ENCODE results near the gene LDB2. TPM values are rescaled to one million over a fixed set of nuclear protein-coding genes. Genes with fewer than 3 reads are reported as not detected.

The LDB2 gene
- total and polyA plus RNA-seq, 2 donors from 2014 or later, result 26.9 to 59.9 TPM

DNA sequence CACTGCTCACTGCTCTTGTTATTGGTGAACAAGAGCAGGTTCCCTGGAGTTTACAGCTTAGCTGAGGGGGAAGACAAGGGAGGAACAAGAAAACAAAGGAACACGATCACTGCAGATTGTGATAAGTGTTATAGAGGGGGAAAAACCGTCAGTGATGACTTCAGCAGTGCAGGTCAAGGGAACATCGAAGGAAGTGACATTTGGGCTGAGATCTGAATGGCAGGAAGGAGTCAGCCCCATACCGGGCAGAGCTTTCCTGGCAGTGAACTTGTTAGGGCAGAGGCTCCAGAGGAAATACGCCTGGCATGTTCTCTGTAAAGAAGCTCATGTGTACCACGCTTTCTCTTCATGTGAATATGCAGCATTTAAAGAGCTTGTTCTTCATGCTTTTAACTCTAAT lies 78.1 kb downstream of the LDB2 start:
- TF ChIP-seq, protein P1, sequence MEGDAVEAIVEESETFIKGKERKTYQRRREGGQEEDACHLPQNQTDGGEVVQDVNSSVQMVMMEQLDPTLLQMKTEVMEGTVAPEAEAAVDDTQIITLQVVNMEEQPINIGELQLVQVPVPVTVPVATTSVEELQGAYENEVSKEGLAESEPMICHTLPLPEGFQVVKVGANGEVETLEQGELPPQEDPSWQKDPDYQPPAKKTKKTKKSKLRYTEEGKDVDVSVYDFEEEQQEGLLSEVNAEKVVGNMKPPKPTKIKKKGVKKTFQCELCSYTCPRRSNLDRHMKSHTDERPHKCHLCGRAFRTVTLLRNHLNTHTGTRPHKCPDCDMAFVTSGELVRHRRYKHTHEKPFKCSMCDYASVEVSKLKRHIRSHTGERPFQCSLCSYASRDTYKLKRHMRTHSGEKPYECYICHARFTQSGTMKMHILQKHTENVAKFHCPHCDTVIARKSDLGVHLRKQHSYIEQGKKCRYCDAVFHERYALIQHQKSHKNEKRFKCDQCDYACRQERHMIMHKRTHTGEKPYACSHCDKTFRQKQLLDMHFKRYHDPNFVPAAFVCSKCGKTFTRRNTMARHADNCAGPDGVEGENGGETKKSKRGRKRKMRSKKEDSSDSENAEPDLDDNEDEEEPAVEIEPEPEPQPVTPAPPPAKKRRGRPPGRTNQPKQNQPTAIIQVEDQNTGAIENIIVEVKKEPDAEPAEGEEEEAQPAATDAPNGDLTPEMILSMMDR (IDR thresholded peaks at IDR 0.05; ENCODE audit: borderline replicate concordance, extremely low read depth, insufficient read depth), result no peak
- Histone ChIP-seq H3K27ac (ENCODE audit: low read depth in 2 of 2, low read length in 2 of 2) (no peak overlapping the region), H3K4me3 (ENCODE audit: low read length in 3 of 3) (no peak overlapping the region), H3K4me1 (ENCODE audit: control insufficient read depth in 2 of 3, insufficient read depth in 2 of 3, low read depth in 1 of 3, low read length in 3 of 3) (peaks cover 0 to 7% (median 0%) of the 10 kb centered on the region in 3 donors), H3K9ac (ENCODE audit: low read length in 3 of 3) (no peak overlapping the region), H3K27me3 (ENCODE audit: control insufficient read depth, insufficient read depth, low read length) (no peaks in the 10 kb centered on the region), H3K9me3 (ENCODE audit: control insufficient read depth in 2 of 3, insufficient read depth in 1 of 3, low read length in 3 of 3) (no peaks in the 10 kb centered on the region), H3K36me3 (ENCODE audit: control insufficient read depth in 2 of 3, insufficient read depth in 3 of 3, low read length in 3 of 3) (peaks cover 0 to 2% (median 0%) of the 10 kb centered on the region in 3 donors)
- intact Hi-C loops (cut with DNase I), result no loop called here
- DNase-seq, result peak in 1 of 5 donors; percentile 24
- no peak for FAIRE-seq

DNA sequence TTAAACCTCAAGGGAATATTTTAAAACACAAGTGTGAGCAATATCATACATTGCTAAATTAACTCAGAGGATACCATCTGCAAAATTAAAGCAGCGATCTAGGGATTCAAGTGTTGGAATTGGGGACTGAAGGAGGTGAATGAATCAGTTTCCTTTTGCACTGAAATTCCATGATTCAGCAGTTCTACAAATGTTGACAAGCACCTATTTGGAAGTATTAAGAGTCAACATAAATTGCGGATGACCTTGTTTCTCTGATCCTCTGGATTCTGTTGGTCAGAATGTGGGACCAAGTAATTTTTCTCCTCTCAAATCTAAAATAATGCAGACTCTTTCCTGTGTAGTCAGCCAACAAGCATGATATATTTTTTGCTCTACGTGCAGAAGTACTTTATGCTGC lies 78.8 kb downstream of the LDB2 start:
- no peaks in the 10 kb centered on the region for H3K9me3 ChIP-seq (ENCODE audit: control insufficient read depth in 2 of 3, insufficient read depth in 1 of 3, low read length in 3 of 3)
- intact Hi-C loops (cut with DNase I), result no loop called here
- H3K27ac ChIP-seq (ENCODE audit: low read depth in 2 of 2, low read length in 2 of 2), result peak overlapping the region; percentile 15 to 41
- no peak overlapping the region for H3K4me3 ChIP-seq (ENCODE audit: low read length in 3 of 3)
- TF ChIP-seq, protein P1 (IDR thresholded peaks at IDR 0.05; ENCODE audit: borderline replicate concordance, extremely low read depth, insufficient read depth), result no peak
- H3K4me1 ChIP-seq (ENCODE audit: control insufficient read depth in 2 of 3, insufficient read depth in 2 of 3, low read depth in 1 of 3, low read length in 3 of 3), result peaks cover 0 to 4% (median 0%) of the 10 kb centered on the region in 3 donors
- no peak overlapping the region for H3K9ac ChIP-seq (ENCODE audit: low read length in 3 of 3)
- H3K27me3 ChIP-seq (ENCODE audit: control insufficient read depth, insufficient read depth, low read length), result no peaks in the 10 kb centered on the region
- peaks cover 0 to 2% (median 0%) of the 10 kb centered on the region in 3 donors for H3K36me3 ChIP-seq (ENCODE audit: control insufficient read depth in 2 of 3, insufficient read depth in 3 of 3, low read length in 3 of 3)
- DNase-seq, result no peak
- no peak for FAIRE-seq

DNA sequence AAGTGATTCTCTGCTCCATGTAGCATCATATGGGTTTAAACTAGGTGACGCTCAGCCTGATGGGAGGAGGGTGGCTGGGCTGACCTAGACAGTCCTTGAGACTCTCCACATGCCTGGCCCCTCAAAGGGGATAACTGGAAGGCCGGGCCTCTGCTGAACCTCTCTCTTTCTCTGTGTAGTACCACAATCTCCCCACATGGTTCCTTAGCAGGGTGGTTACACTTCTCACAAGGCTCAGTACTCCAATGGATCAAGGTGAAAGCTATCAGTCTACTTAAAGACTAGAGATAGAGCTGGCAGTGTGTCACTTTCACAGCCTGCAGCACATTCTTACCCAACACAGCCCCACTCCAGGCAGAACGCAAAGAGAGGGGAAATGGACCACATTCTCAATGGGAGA lies 80.4 kb downstream of the LDB2 start:
- no peak overlapping the region for H3K27ac ChIP-seq (ENCODE audit: low read depth in 2 of 2, low read length in 2 of 2)
- H3K36me3 ChIP-seq (ENCODE audit: control insufficient read depth in 2 of 3, insufficient read depth in 3 of 3, low read length in 3 of 3), result no peaks in the 10 kb centered on the region
- H3K9me3 ChIP-seq (ENCODE audit: control insufficient read depth in 2 of 3, insufficient read depth in 1 of 3, low read length in 3 of 3), result no peaks in the 10 kb centered on the region
- H3K9ac ChIP-seq (ENCODE audit: low read length in 3 of 3), result no peak overlapping the region
- FAIRE-seq, result no peak
- no peaks in the 10 kb centered on the region for H3K4me1 ChIP-seq (ENCODE audit: control insufficient read depth in 2 of 3, insufficient read depth in 2 of 3, low read depth in 1 of 3, low read length in 3 of 3)
- intact Hi-C loops (cut with DNase I), result no loop called here
- no peak for DNase-seq
- no peak overlapping the region for H3K4me3 ChIP-seq (ENCODE audit: low read length in 3 of 3)
- TF ChIP-seq, protein P1 (IDR thresholded peaks at IDR 0.05; ENCODE audit: borderline replicate concordance, extremely low read depth, insufficient read depth), result no peak
- H3K27me3 ChIP-seq (ENCODE audit: control insufficient read depth, insufficient read depth, low read length), result no peaks in the 10 kb centered on the region

DNA sequence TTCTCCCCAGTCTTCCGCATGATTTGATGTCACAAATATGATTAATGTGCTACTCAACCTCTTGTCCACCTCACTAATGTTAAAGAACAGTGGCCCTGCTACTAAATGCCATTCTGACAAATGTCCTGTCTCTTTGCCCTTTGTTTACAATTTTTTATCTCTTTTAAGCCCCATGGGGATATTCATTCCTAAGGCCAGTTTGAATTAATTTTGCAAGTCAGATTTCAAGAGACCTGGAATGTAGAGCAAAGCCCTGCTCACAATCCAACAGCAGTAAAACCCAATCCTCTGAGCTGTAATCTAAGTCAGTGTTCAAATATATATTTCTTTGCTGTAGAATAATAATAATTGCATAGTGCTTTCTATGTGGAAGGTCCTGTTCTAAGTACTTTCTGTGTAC lies 81.2 kb downstream of the LDB2 start:
- TF ChIP-seq, protein P1 (IDR thresholded peaks at IDR 0.05; ENCODE audit: borderline replicate concordance, extremely low read depth, insufficient read depth), result no peak
- H3K36me3 ChIP-seq (ENCODE audit: control insufficient read depth in 2 of 3, insufficient read depth in 3 of 3, low read length in 3 of 3), result no peaks in the 10 kb centered on the region
- H3K27ac ChIP-seq (ENCODE audit: low read depth in 2 of 2, low read length in 2 of 2), result no peak overlapping the region
- peak in 1 of 5 donors; percentile 17 for DNase-seq
- no peak overlapping the region for H3K9ac ChIP-seq (ENCODE audit: low read length in 3 of 3)
- no peaks in the 10 kb centered on the region for H3K27me3 ChIP-seq (ENCODE audit: control insufficient read depth, insufficient read depth, low read length)
- H3K9me3 ChIP-seq (ENCODE audit: control insufficient read depth in 2 of 3, insufficient read depth in 1 of 3, low read length in 3 of 3), result no peaks in the 10 kb centered on the region
- intact Hi-C loops (cut with DNase I), result no loop called here
- H3K4me3 ChIP-seq (ENCODE audit: low read length in 3 of 3), result no peak overlapping the region
- no peak for FAIRE-seq
- no peaks in the 10 kb centered on the region for H3K4me1 ChIP-seq (ENCODE audit: control insufficient read depth in 2 of 3, insufficient read depth in 2 of 3, low read depth in 1 of 3, low read length in 3 of 3)

Measured in kidney (tissue), 14 donors.